Fibroblast of lung (primary cell): ENCODE results near the gene DSPP. TPM values are rescaled to one million over a fixed set of nuclear protein-coding genes. Genes with fewer than 3 reads are reported as not detected.

ENCODE experiments used
- DNase-seq, 2 donors: peaks; one replicate each; pipeline versions ENCODE4 v3.0.0 to v3.0.0-alpha.2; 2010; ENCODE audit warnings: low read depth in 2 of 2
- H2AFZ ChIP-seq: 2 replicates; pipeline ENCODE4 v1.5.1; 2012; ENCODE audit warnings: low read length, control low read depth, inconsistent platforms
- H3K27ac ChIP-seq: 2 replicates; pipeline ENCODE4 v1.5.1; 2011; ENCODE audit warnings: low read length, control low read depth; ENCODE audit not compliant: insufficient read depth
- H3K27me3 ChIP-seq: 2 replicates; pipeline ENCODE4 v1.5.1; 2011; ENCODE audit warnings: mild to moderate bottlenecking, low read length; ENCODE audit not compliant: control insufficient read depth, insufficient read depth
- H3K36me3 ChIP-seq: 2 replicates; pipeline ENCODE4 v1.5.1; 2011; ENCODE audit warnings: low read length; ENCODE audit not compliant: control insufficient read depth, insufficient read depth
- H3K4me1 ChIP-seq: 2 replicates; pipeline ENCODE4 v1.5.1; 2011; ENCODE audit warnings: low read length; ENCODE audit not compliant: control insufficient read depth, insufficient read depth; ENCODE audit errors: extremely low read depth
- H3K4me2 ChIP-seq: 2 replicates; pipeline ENCODE4 v1.5.1; 2011; ENCODE audit warnings: low read length, control low read depth; ENCODE audit not compliant: insufficient read depth; ENCODE audit errors: extremely low read depth
- H3K4me3 ChIP-seq, 4 experiments: fragments of 200-600 bp in 1 of 4; sonication (generic) in 1 of 4; replicated peaks in 1 of 4; 2 replicates each; pipeline ENCODE4 v1.5.1; 2011 to 2016; ENCODE audit warnings: low read length in 4 of 4, low read depth in 3 of 4, mild to moderate bottlenecking in 3 of 4, control low read depth in 2 of 4, inconsistent platforms in 1 of 4, mixed read lengths in 1 of 4; ENCODE audit not compliant: insufficient read depth in 1 of 4; ENCODE audit errors: control extremely low read depth in 1 of 4
- H3K79me2 ChIP-seq: 2 replicates; pipeline ENCODE4 v1.5.1; 2012; ENCODE audit warnings: mild to moderate bottlenecking, low read length, inconsistent platforms; ENCODE audit not compliant: control insufficient read depth, insufficient read depth
- H3K9ac ChIP-seq: 2 replicates; pipeline ENCODE4 v1.5.1; 2011; ENCODE audit warnings: mild to moderate bottlenecking, low read length, control low read depth; ENCODE audit not compliant: insufficient read depth
- H3K9me3 ChIP-seq: 2 replicates; pipeline ENCODE4 v1.5.1; 2012; ENCODE audit warnings: low read depth, low read length; ENCODE audit not compliant: control insufficient read depth, insufficient read depth
- H4K20me1 ChIP-seq: 2 replicates; pipeline ENCODE4 v1.5.1; 2011; ENCODE audit warnings: low read length; ENCODE audit not compliant: control insufficient read depth, insufficient read depth; ENCODE audit errors: extremely low read depth
- CTCF ChIP-seq, 2 donors: IDR thresholded peaks in 1 of 2; conservative IDR thresholded peaks in 1 of 2; 1 replicate in 1 of 2; 2 replicates in 1 of 2; pipeline ENCODE4 v1.5.1; 2011 to 2012; ENCODE audit warnings: low read length in 2 of 2, control low read depth in 1 of 2, inconsistent platforms in 1 of 2, low read depth in 1 of 2, mild to moderate bottlenecking in 1 of 2
- EZH2 ChIP-seq: IDR thresholded peaks from 2 replicates; pipeline ENCODE4 v1.5.1; 2012; ENCODE audit warnings: low read length, control low read depth, mild to moderate bottlenecking; ENCODE audit errors: missing control alignments
- polyA plus RNA-seq, 2 donors: library from polyadenylated mRNA; depleted of rRNA in 1 of 2; stranded (reverse) in 1 of 2; unstranded in 1 of 2; fragments of >200 nt; gene quantifications; 2 replicates each; pipeline ENCODE4 v1.2.1, GENCODE V29; 2011 to 2012; ENCODE audit warnings: missing spikeins in 1 of 2
- total RNA-seq: library from RNA; depleted of rRNA; stranded (reverse); fragments of >200 nt; gene quantifications from 2 replicates; pipeline ENCODE4 v1.2.1, GENCODE V29; 2014

DSPP gene
- total and polyA plus RNA-seq, 2 donors (not counting 1 experiment from before 2014, with no cell fraction given) = not detected

GRCh38 chr4:87616268-87616667, 7.9 kb downstream of the DSPP start:
- DNase-seq = no peak
- TF ChIP-seq CTCF (conservative IDR thresholded peaks at IDR 0.05 in 1 of 2, IDR thresholded peaks at IDR 0.05 in 1 of 2; ENCODE audit: low read depth in 1 of 2, low read length in 2 of 2) (no peak), EZH2 (no peak)

GRCh38 chr4:87620086-87620485, 11.8 kb downstream of the DSPP start:
- H3K9ac ChIP-seq = no peak overlapping the region
- no peak overlapping the region for H2AFZ ChIP-seq
- H3K4me1 ChIP-seq = no peaks in the 10 kb centered on the region
- H3K79me2 ChIP-seq = no peaks in the 10 kb centered on the region
- no peaks in the 10 kb centered on the region for H3K9me3 ChIP-seq
- peaks cover 6% of the 10 kb centered on the region for H3K27me3 ChIP-seq
- DNase-seq = no peak
- no peak overlapping the region for H3K4me2 ChIP-seq
- H3K27ac ChIP-seq = no peak overlapping the region
- no peak overlapping the region for H3K4me3 ChIP-seq
- no peaks in the 10 kb centered on the region for H4K20me1 ChIP-seq
- no peaks in the 10 kb centered on the region for H3K36me3 ChIP-seq
- TF ChIP-seq EZH2 = no peak
- no peak for TF ChIP-seq CTCF (conservative IDR thresholded peaks at IDR 0.05 in 1 of 2, IDR thresholded peaks at IDR 0.05 in 1 of 2; ENCODE audit: low read depth in 1 of 2, low read length in 2 of 2)

More at GRCh38 chr4:87616268-87616667, 7.9 kb downstream of the DSPP start:
- Histone ChIP-seq H4K20me1 (no peaks in the 10 kb centered on the region), H3K36me3 (no peaks in the 10 kb centered on the region), H2AFZ (no peak overlapping the region), H3K9me3 (no peaks in the 10 kb centered on the region), H3K9ac (no peak overlapping the region), H3K4me2 (no peak overlapping the region), H3K27me3 (peaks cover 4% of the 10 kb centered on the region), H3K4me3 (no peak overlapping the region), H3K27ac (no peak overlapping the region), H3K79me2 (no peaks in the 10 kb centered on the region), H3K4me1 (no peaks in the 10 kb centered on the region)

GRCh38 chr4:87620491-87620890, 12.2 kb downstream of the DSPP start:
- no peaks in the 10 kb centered on the region for H3K79me2 ChIP-seq
- no peak for TF ChIP-seq CTCF (conservative IDR thresholded peaks at IDR 0.05 in 1 of 2, IDR thresholded peaks at IDR 0.05 in 1 of 2; ENCODE audit: low read depth in 1 of 2, low read length in 2 of 2)
- no peak for TF ChIP-seq EZH2

More at GRCh38 chr4:87620491-87620890, 12.2 kb downstream of the DSPP start:
- DNase-seq = no peak
- H3K4me1 ChIP-seq = no peaks in the 10 kb centered on the region
- H3K27ac ChIP-seq = no peak overlapping the region
- no peaks in the 10 kb centered on the region for H3K9me3 ChIP-seq
- no peak overlapping the region for H3K9ac ChIP-seq
- no peaks in the 10 kb centered on the region for H3K36me3 ChIP-seq
- H3K27me3 ChIP-seq = peaks cover 6% of the 10 kb centered on the region
- no peak overlapping the region for H3K4me3 ChIP-seq
- no peaks in the 10 kb centered on the region for H4K20me1 ChIP-seq
- H2AFZ ChIP-seq = no peak overlapping the region
- no peak overlapping the region for H3K4me2 ChIP-seq
